HG03103 (cell line): Measurements from ENCODE around the gene ITGB2.
A peak's percentile ranks its signal among the peaks of the same experiment; 100 is the strongest.

Experiments
- ATAC-seq: cut with Tn5 transposase; IDR thresholded peaks from one replicate; pipeline ENCODE4 v1.9.1; 2021; ENCODE audit warnings: low read depth; ENCODE audit not compliant: unreplicated experiment

Gene ITGB2

GRCh38 chr21:44850905-44851657 lies 69.6 kb downstream of the ITGB2 start:
- ATAC-seq = no peak

GRCh38 chr21:44850208-44850800 lies 70.4 kb downstream of the ITGB2 start:
- ATAC-seq = no peak

DNA sequence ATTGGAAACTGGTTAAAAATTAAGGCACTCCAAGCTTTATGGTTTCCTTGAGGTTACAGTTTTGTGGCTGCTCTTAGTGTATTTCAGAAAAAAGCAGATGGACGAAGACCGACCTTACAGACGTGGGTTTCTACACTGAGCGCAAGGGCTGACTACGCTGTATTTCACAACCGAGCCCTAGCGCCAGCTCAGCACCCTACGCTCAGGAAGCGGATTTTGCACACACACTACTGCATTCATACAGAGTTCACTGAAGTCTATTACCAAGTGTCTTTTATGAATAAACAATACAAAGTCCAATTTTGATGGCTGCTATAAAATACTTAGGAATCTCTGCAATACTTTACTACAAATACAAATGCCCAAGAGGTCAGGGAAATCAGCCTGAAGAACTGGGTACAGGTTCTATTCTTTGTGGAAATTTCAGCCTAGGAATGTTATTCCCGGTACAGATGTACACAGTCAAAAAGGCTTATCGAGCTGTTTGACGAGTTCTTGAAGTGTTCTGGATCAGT lies 71.0 kb downstream of the ITGB2 start:
- no peak for ATAC-seq

DNA sequence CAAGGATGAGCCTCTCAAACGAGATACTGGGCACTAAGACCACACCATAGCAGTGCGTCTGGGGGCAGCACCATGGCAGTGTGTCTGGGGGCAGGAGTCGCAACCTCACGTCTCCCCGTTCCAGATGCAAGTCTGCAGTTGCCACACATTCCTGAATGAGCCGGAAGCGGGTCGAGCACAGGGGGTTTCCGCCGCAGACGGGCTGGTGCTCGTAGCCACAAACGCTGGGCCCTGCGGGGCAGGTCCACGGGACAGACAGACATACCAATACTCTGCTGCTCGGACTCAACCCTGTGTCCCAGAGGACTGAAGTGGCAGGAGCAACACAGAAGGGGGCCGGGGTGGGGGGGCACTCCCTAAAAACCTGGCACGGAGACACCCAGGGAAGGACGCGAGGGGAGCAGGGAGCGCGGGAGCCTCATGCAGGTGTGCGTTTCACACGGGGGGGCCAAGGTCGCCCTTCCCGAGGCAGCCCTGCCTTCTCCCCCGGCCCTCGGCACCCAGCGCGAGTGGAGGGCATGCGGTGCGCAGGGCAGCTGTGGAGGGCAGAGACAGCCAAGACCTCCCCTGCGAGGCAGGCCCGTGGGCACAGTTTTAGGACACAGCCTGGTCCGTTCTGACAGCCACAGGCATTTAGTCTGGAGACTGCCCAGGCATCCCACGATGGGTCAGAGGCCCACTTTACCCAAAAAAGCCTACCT lies 71.7 kb downstream of the ITGB2 start:
- no peak for ATAC-seq

DNA sequence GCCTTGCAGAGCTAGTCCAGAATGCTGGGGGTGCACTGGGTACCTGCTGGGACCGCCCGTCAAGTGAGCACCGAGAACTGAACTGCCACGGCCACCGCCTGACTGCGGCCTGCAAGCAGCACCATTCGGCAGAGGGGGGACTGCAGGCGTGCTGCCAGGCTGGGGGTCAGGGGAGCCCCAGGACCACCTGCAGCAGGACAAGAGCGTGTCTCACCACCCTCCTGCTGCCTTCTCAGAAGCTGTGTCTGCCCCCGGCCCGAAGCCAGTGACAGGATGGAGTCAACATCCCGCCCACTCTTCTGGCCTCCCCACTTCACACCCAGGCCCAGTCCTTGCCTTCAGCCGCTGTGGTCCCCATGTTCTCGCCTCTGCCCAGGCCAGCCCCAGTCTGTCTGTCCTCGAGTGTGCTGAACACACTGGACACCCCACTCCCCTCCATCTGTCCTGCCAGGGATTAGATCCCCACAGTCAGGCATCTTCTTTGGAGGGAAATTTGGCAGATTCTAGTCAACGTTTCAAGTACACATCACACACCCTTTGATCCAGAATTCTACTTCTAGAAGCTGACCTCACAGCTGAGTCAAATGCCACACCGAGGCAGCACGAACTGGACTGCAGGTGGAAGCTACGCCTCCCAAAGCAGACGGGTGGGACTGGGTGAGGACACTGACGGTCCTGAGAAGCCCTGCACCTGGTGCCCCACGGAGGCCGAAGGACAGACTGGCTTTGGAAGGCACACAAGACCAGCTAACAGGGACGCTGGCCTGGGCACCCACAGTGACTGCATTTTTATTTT lies 73.2 kb downstream of the ITGB2 start:
- ATAC-seq = no peak

- ATAC-seq = no peak
Observed at GRCh38 chr21:44846485-44847260, 74.0 kb downstream of the ITGB2 start.

DNA sequence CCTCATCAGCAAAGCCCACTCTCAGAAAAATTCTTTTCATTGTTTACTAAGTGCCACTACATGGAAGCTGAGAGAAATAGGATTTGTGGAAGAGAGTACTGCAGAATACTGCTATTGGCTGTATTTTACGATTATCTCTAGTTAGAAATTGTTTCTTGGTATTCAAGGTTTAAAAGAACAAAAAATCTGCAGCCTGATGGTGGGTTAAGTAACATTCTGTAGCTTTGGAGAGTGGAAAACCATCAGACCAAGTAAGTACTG lies 74.5 kb downstream of the ITGB2 start:
- no peak for ATAC-seq

GRCh38 chr21:44845418-44846223 lies 75.1 kb downstream of the ITGB2 start:
- ATAC-seq = peak; percentile 49

GRCh38 chr21:44844256-44844655 lies 76.4 kb downstream of the ITGB2 start:
- no peak for ATAC-seq

- no peak for ATAC-seq
Observed at GRCh38 chr21:44842721-44843445, 77.8 kb downstream of the ITGB2 start.

- no peak for ATAC-seq
Observed at GRCh38 chr21:44842087-44842486, 78.6 kb downstream of the ITGB2 start.

DNA sequence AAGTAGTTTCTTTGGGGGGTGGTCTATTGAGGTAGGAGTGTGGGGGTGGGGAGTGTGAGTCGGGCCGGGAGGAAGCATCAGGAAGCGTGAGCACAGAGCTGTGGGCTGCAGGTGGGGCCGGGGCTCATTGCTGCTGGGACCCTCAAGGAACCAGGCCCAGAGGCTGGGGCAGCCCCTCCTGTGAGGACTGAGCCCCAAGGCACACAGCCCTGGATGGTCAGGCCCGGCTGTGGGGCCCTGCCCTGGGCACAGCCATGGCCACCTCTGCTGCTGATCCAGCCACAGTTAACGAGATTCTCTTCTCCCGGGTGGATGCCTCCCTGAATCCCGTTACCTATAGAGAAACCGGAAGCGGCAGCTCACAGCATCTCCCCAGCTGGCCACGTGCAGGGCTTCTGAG lies 79.9 kb downstream of the ITGB2 start:
- no peak for ATAC-seq

DNA sequence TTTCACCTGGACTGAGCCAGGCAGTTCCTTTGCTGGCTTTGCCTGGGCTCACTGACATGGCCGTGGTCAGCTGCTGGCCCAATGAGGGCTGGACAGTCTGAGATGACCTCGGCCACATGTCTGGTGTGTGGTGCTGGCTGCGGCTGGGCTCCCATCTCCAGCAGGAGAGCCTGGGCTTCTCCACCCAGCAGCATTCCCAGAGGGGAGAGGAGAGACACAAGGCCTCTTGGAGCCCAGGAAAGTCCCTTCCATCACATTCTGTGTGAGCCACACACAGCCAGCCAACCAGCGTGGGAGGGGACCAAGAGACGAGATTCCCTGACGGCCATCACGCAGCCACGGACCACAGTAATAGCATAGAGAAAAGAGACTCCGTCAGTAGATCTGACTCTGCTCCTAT lies 81.7 kb downstream of the ITGB2 start:
- ATAC-seq = no peak

DNA sequence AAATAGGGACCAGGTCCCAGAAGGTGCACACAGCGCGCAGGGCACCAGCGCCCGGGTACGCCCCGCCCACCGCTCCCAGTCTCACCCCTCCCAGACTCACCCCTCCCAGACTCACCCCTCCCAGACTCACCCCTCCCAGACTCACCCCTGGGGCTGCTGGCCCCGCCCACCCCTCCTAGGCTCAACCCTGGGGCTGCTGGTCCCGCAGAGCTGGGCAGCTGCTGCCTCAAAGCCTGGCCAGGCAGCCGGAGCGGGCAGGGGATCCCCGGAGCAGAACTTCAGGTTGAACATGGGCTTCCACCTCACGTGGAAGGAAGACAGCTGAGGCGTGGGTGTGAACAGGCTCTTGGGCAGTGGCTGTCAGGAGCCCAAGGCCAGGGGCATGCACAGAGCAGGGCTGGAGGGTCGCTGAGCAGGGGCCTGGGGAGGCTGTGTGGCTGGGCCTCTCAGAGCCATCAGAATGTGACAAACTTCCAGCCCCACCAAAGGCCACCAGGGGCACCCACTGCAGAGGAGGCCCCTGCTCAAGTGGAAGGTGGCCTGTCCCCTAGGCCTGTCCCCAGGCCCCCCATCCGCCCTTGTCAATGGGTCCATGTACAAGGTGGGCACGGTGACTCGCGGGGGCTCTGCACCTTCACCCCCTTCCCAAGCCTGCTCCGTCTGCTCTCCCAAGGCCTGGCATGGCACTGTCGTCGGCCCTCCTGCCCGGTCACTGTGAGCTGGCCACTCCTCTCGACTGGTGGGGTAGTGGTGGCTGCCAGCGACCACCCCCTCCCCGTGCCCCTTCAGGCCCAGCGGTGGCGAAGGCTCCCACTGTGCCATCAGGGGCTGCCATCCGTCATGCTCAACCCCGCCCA lies 82.4 kb downstream of the ITGB2 start:
- ATAC-seq = no peak

DNA sequence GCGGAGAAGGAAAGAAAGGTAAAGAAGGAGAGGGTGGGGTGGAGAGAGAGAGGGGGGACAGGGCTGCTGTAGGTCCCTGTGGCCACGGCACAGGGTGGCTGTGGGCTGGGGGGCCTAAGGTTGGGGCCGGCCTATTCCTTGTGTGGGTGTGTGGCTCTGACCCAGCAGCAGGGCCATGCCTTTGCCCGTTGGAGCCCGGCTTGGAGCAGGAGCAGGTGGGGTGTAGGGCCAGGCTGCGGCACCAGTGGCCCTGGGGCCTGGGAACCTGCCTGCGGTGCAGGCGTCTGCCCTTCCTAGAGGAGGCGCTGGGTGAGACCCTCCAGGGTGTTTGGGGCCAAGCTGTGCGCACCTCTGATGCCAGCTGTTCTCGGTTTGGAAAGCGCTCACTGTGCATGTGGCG lies 83.2 kb downstream of the ITGB2 start:
- ATAC-seq = no peak

- ATAC-seq = no peak
Observed at GRCh38 chr21:44836666-44837471, 83.8 kb downstream of the ITGB2 start.

GRCh38 chr21:44836349-44836665 lies 84.4 kb downstream of the ITGB2 start:
- no peak for ATAC-seq
